GM12878 (cell line): Measurements from ENCODE around the gene RABL2B. TPM values are rescaled to one million over a fixed set of nuclear protein-coding genes. Genes with fewer than 3 reads are reported as not detected.

Experiments used
- ATAC-seq: fragments of 200-7000 bp; cut with Tn5 transposase; 3 replicates; pipeline ENCODE4 v1.9.1; 2020; ENCODE audit warnings: mild to moderate bottlenecking, moderate library complexity
- BruUV-seq: library from RNA; stranded (reverse); fragments of 400-500 nt; replicated peaks from 2 replicates; lab custom pipeline; 2021; lab: Mats Ljungman, UMichigan
- CTCF ChIA-PET: fragments of 300-600 bp; sonication (Branson Sonifier 250); formaldehyde crosslinking; extraction: SDS; loops from one replicate; lab custom pipeline; 2021; ENCODE audit warnings: inconsistent platforms; lab: Yijun Ruan, JAX
- POLR2A ChIA-PET: fragments of 350-600 bp; formaldehyde crosslinking; extraction: SDS; loops from one replicate; lab custom pipeline; 2021; ENCODE audit warnings: inconsistent platforms; lab: Charles Lee
- RAD21 ChIA-PET: fragments of 300-600 bp; sonication (Branson Sonifier 250); formaldehyde crosslinking; loops from one replicate; lab custom pipeline; 2023; ENCODE audit warnings: antibody characterized with exemption; ENCODE audit not compliant: unreplicated experiment; lab: Charles Lee
- SMC1A ChIA-PET: fragments of 300-600 bp; sonication (Branson Sonifier 250); formaldehyde crosslinking; loops from one replicate; lab custom pipeline; 2023; ENCODE audit not compliant: unreplicated experiment, uncharacterized antibody; lab: Charles Lee
- DNase-seq: peaks from one replicate; pipeline ENCODE4 v3.0.0-alpha.2; 2011; ENCODE audit warnings: low read depth, low spot score
- FAIRE-seq: peaks from 3 replicates; lab custom pipeline; 2011; peaks lifted over from hg19 to GRCh38; lab: Jason Lieb, UNC
- H2AFZ ChIP-seq: 2 replicates; pipeline ENCODE4 v1.6.0; 2011; ENCODE audit warnings: low read depth, low read length, control low read depth; ENCODE audit not compliant: control insufficient read depth
- H3K27ac ChIP-seq: 2 replicates; pipeline ENCODE4 v1.5.1; 2011; ENCODE audit warnings: control low read depth; ENCODE audit not compliant: control insufficient read depth, insufficient read depth
- H3K27me3 ChIP-seq, 2 experiments: replicated peaks in 1 of 2; 2 replicates each; pipeline versions ENCODE4 v1.6.0 to v1.6.1; 2011; ENCODE audit warnings: low read length in 1 of 2; ENCODE audit not compliant: control insufficient read depth in 2 of 2, insufficient read depth in 2 of 2
- H3K36me3 ChIP-seq, 2 experiments: 2 replicates each; pipeline ENCODE4 v1.5.1; 2011; ENCODE audit warnings: low read length in 1 of 2; ENCODE audit not compliant: control insufficient read depth in 2 of 2, insufficient read depth in 2 of 2
- H3K4me1 ChIP-seq: 2 replicates; pipeline ENCODE4 v1.6.1; 2011; ENCODE audit warnings: mild to moderate bottlenecking, low read length, moderate library complexity, mixed read lengths; ENCODE audit not compliant: control insufficient read depth, insufficient read depth
- H3K4me2 ChIP-seq: 2 replicates; pipeline ENCODE4 v1.6.0; 2011; ENCODE audit warnings: control low read depth; ENCODE audit not compliant: control insufficient read depth, insufficient read depth
- H3K4me3 ChIP-seq: fragments of 200-600 bp; sonication (generic); 2 replicates; pipeline ENCODE4 v1.5.1; 2016
- H3K79me2 ChIP-seq: 2 replicates; pipeline ENCODE4 v1.6.0; 2011; ENCODE audit warnings: low read length; ENCODE audit not compliant: control insufficient read depth, insufficient read depth
- H3K9ac ChIP-seq: 2 replicates; pipeline ENCODE4 v1.8.0; 2011; ENCODE audit warnings: low read length, control low read depth, mixed read lengths; ENCODE audit not compliant: control insufficient read depth, insufficient read depth
- H3K9me3 ChIP-seq: replicated peaks from 3 replicates; pipeline ENCODE4 v1.5.1; 2011; ENCODE audit warnings: mild to moderate bottlenecking, low read length; ENCODE audit not compliant: control insufficient read depth, insufficient read depth
- H4K20me1 ChIP-seq: 2 replicates; pipeline ENCODE4 v1.6.0; 2011; ENCODE audit not compliant: control insufficient read depth, insufficient read depth
- CBX5 ChIP-seq: sonication (generic); IDR thresholded peaks from 2 replicates; pipeline ENCODE4 v1.6.1; 2016; ENCODE audit warnings: low read depth, moderate library complexity, mild to moderate bottlenecking, inconsistent platforms
- CHD1 ChIP-seq: IDR thresholded peaks from 2 replicates; pipeline ENCODE4 v1.6.1; 2012; ENCODE audit warnings: low read depth, low read length, improper control_type of control experiment
- CTCF ChIP-seq, 3 experiments: IDR thresholded peaks in 2 of 3; conservative IDR thresholded peaks in 1 of 3; 2 replicates each; pipeline ENCODE4 v1.5.1; 2011; ENCODE audit warnings: low read depth in 3 of 3, low read length in 3 of 3, mild to moderate bottlenecking in 3 of 3, control low read depth in 2 of 3, moderate library complexity in 2 of 3, inconsistent platforms in 1 of 3, mixed read lengths in 1 of 3; ENCODE audit not compliant: control insufficient read depth in 2 of 3, insufficient read depth in 1 of 3; ENCODE audit errors: extremely low read depth in 1 of 3
- IRF5 ChIP-seq: fragments of 450-650 bp; IDR thresholded peaks from 2 replicates; pipeline ENCODE4 v1.6.1; 2017; ENCODE audit warnings: borderline replicate concordance
- JUNB ChIP-seq: IDR thresholded peaks from 2 replicates; pipeline ENCODE4 v1.6.1; 2016; ENCODE audit warnings: antibody characterized with exemption, mild to moderate bottlenecking
- SUPT20H ChIP-seq: IDR thresholded peaks from 2 replicates; pipeline ENCODE4 v1.6.1; 2011; ENCODE audit warnings: low read depth, mild to moderate bottlenecking, low read length, moderate library complexity, borderline replicate concordance; ENCODE audit not compliant: control insufficient read depth
- SUZ12 ChIP-seq: fragments of 200-600 bp; sonication (generic); IDR thresholded peaks from one replicate; pipeline ENCODE4 v1.6.1; 2018; ENCODE audit warnings: antibody characterized with exemption, mild to moderate bottlenecking; ENCODE audit not compliant: unreplicated experiment
- ZBTB40 ChIP-seq: fragments of 450-650 bp; IDR thresholded peaks from 2 replicates; pipeline ENCODE4 v1.6.1; 2016; ENCODE audit warnings: mild to moderate bottlenecking, moderate library complexity, borderline replicate concordance
- WGBS: methylation state at CpG from one replicate; pipeline ENCODE4 v1.1.6; 2016; ENCODE audit warnings: low lambda C conversion rate; ENCODE audit not compliant: insufficient replicate concordance, insufficient coverage; ENCODE audit errors: missing lambda C conversion rate; 5-methylcytosine and 5-hydroxymethylcytosine counted together
- in situ Hi-C: fragments of 300-500 bp; cut with MboI; formaldehyde crosslinking; loops from 9 replicates; pipeline ENCODE4 v1.14.3; 2018; ENCODE audit warnings: mixed read lengths
- intact Hi-C: fragments of 100-400 bp; cut with micrococcal nuclease; formaldehyde crosslinking; loops from one replicate; pipeline ENCODE4 v1.14.2; 2022; ENCODE audit not compliant: unreplicated experiment
- polyA plus RNA-seq, 11 experiments: library from polyadenylated mRNA; depleted of rRNA in 4 of 11; unstranded in 6 of 11; stranded (reverse) in 5 of 11; fragments of >200 nt; fragmentation: Nextera tagmentation in 4 of 11; fragmentation: Illumina TruSeq in 1 of 11; extraction: Ambion mirVana in 4 of 11; extraction: Trizol in 1 of 11; gene quantifications; 1 replicate in 1 of 11; 2 replicates in 10 of 11; pipeline versions ENCODE4 v1.2.1 to v1.2.3, GENCODE V29; 2011 to 2016; ENCODE audit warnings: inconsistent platforms in 2 of 11, missing spikeins in 2 of 11, low read depth in 1 of 11
- total RNA-seq, 4 experiments: library from RNA; depleted of rRNA in 3 of 4; stranded (reverse); fragments of >200 nt in 3 of 4; fragmentation: Illumina TruSeq in 1 of 4; extraction: Trizol in 1 of 4; gene quantifications; 2 replicates each; pipeline versions ENCODE4 v1.2.1 to v1.2.3, GENCODE V29; 2013 to 2021

Gene RABL2B
- total and polyA plus RNA-seq, 10 of the 15 experiments (the other 5 are each of a cell fraction or from before 2014, with no cell fraction given): 3.1 to 27.4 (median 14.4) TPM

GRCh38 chr22:50724616-50725015 is 58.8 kb downstream of the RABL2B start:
- no peaks in the 10 kb centered on the region for H3K79me2 ChIP-seq
- no peak overlapping the region for H3K27ac ChIP-seq
- H3K4me2 ChIP-seq: no peak overlapping the region
- no peak overlapping the region for H3K9ac ChIP-seq
- CTCF ChIA-PET: no interaction called here
- H3K4me1 ChIP-seq: no peaks in the 10 kb centered on the region
- FAIRE-seq (no peak), ATAC-seq (no peak), DNase-seq (no peak)
- POLR2A ChIA-PET: interaction anchor here (0.5 kb wide), 1 partner anchor 11 kb away, joined by 3 read pairs; no protein-coding TSS in a partner anchor
- H3K4me3 ChIP-seq: no peak overlapping the region
- H2AFZ ChIP-seq: no peak overlapping the region
- TF ChIP-seq CHD1 (no peak), ZBTB40 (no peak), IRF5 (no peak), SUPT20H (no peak), JUNB (no peak), CBX5 (no peak), CTCF (IDR thresholded peaks at IDR 0.05 in 2 of 3, conservative IDR thresholded peaks at IDR 0.05 in 1 of 3; ENCODE audit: control insufficient read depth in 2 of 3, extremely low read depth in 1 of 3, insufficient read depth in 1 of 3, low read depth in 3 of 3, low read length in 3 of 3) (no peak), SUZ12 (no peak)
- RAD21 ChIA-PET: no interaction called here
- SMC1A ChIA-PET: no interaction called here
- H3K36me3 ChIP-seq: no peaks in the 10 kb centered on the region
- H4K20me1 ChIP-seq: no peaks in the 10 kb centered on the region; the same call in 1 of the 2 replicates
- WGBS: 54% methylated on average over 8 of the region's 8 CpGs
- no peaks in the 10 kb centered on the region; a peak in 1 of 4 replicates for H3K27me3 ChIP-seq
- in situ Hi-C loops: no loop called here
- no peaks in the 10 kb centered on the region; the same call in 2 of the 3 replicates for H3K9me3 ChIP-seq
- intact Hi-C loops: no loop called here
- BruUV-seq: no TSS peak
